GM18520 (cell line): ENCODE data around the gene MOSMO.

ENCODE experiments used
- ATAC-seq: cut with Tn5 transposase; IDR thresholded peaks from one replicate; pipeline ENCODE4 v1.9.1; 2021; ENCODE audit not compliant: unreplicated experiment

MOSMO gene

GRCh38 chr16:22007509-22008214 lies at the start of gene MOSMO:
MOSMO (plus strand) TSS chr16:22008111; CDS start chr16:22008302, 191 bp downstream.
- ATAC-seq: no peak

GRCh38 chr16:21959050-21959449 lies 48.9 kb upstream of the MOSMO start:
- no peak for ATAC-seq

GRCh38 chr16:21962475-21962874 lies 45.4 kb upstream of the MOSMO start:
- no peak for ATAC-seq

- ATAC-seq: no peak
Measured at GRCh38 chr16:21963887-21964286, 44.0 kb upstream of the MOSMO start.

GRCh38 chr16:21964353-21964752 lies 43.6 kb upstream of the MOSMO start:
- ATAC-seq: no peak

- no peak for ATAC-seq
Measured at GRCh38 chr16:21971856-21972255, 36.1 kb upstream of the MOSMO start.

- ATAC-seq: no peak
Measured at GRCh38 chr16:21973945-21974344, 34.0 kb upstream of the MOSMO start.

GRCh38 chr16:21980032-21980431 lies 27.9 kb upstream of the MOSMO start:
- ATAC-seq: no peak

- ATAC-seq: no peak
Measured at GRCh38 chr16:21982108-21982507, 25.8 kb upstream of the MOSMO start.

GRCh38 chr16:21984062-21984461 lies 23.8 kb upstream of the MOSMO start:
- no peak for ATAC-seq

- no peak for ATAC-seq
Measured at GRCh38 chr16:21985524-21985923, 22.4 kb upstream of the MOSMO start.

- no peak for ATAC-seq
Measured at GRCh38 chr16:21986692-21987246, 21.1 kb upstream of the MOSMO start.

GRCh38 chr16:21987498-21987897 lies 20.4 kb upstream of the MOSMO start:
- no peak for ATAC-seq

- no peak for ATAC-seq
Measured at GRCh38 chr16:21989133-21989532, 18.8 kb upstream of the MOSMO start.

GRCh38 chr16:21989751-21990150 lies 18.2 kb upstream of the MOSMO start:
- ATAC-seq: no peak

GRCh38 chr16:21990381-21990944 lies 17.4 kb upstream of the MOSMO start:
- ATAC-seq: no peak

- no peak for ATAC-seq
Measured at GRCh38 chr16:21991621-21992020, 16.3 kb upstream of the MOSMO start.

GRCh38 chr16:21994856-21995465 lies 12.9 kb upstream of the MOSMO start:
- ATAC-seq: no peak

- no peak for ATAC-seq
Measured at GRCh38 chr16:21996923-21997696, 10.8 kb upstream of the MOSMO start.

- no peak for ATAC-seq
Measured at GRCh38 chr16:21997697-21998480, 10.0 kb upstream of the MOSMO start.

- ATAC-seq: no peak
Measured at GRCh38 chr16:22001591-22001990, 6.3 kb upstream of the MOSMO start.
